ENCODE results near the gene SMIM8. TPM values are rescaled to one million over a fixed set of nuclear protein-coding genes. Genes with fewer than 3 reads are reported as not detected.

SMIM8 gene
- total and polyA plus RNA-seq, 2 experiments from 2014 or later: 11.4 to 23.5 TPM

- Mint-ChIP-seq H3K27me3 (ENCODE audit: insufficient read depth, low read depth, poor library complexity) (peaks cover 2% of the 10 kb centered on the region), H3K9me3 (no peaks in the 10 kb centered on the region; the same call in 2 of the 3 replicates), H3K36me3 (ENCODE audit: low read depth) (peaks cover 5% of the 10 kb centered on the region; the same call in 1 of the 3 replicates), H3K4me1 (peaks cover 7% of the 10 kb centered on the region; the same call in 2 of the 3 replicates), H3K27ac (no peak overlapping the region), H3K4me3 (no peak overlapping the region)
- ATAC-seq (no peak), DNase-seq (ENCODE audit: low spot score) (no peak)
- Histone ChIP-seq H3K4me1 (ENCODE audit: insufficient read depth) (no peaks in the 10 kb centered on the region), H3F3A (replicated peaks; ENCODE audit: low read depth) (no peaks in the 10 kb centered on the region), H3K9me2 (ENCODE audit: insufficient read depth) (no peaks in the 10 kb centered on the region; the same call in 1 of the 2 replicates), H3K36me3 (ENCODE audit: insufficient read depth) (no peaks in the 10 kb centered on the region), H4K20me1 (replicated peaks; ENCODE audit: insufficient read depth) (no peaks in the 10 kb centered on the region), H3K4me3 (no peak overlapping the region), H2AFZ (no peak overlapping the region), H3K27ac (ENCODE audit: low read depth) (no peak overlapping the region), H3K79me2 (replicated peaks; ENCODE audit: insufficient read depth) (peaks cover 15% of the 10 kb centered on the region), H3K27me3 (ENCODE audit: insufficient read depth) (no peaks in the 10 kb centered on the region), H3K4me2 (no peak overlapping the region)
- TF ChIP-seq ETS1 (IDR thresholded peaks at IDR 0.05) (no peak), ZNF331 (CRISPR knock-in tag; IDR thresholded peaks at IDR 0.05; ENCODE audit: low read depth) (no peak), EZH2 (IDR thresholded peaks at IDR 0.05; ENCODE audit: low read depth, unreplicated experiment) (no peak), NANOG (IDR thresholded peaks at IDR 0.05; ENCODE audit: borderline replicate concordance) (no peak), CREB1 (CRISPR knock-in tag; IDR thresholded peaks at IDR 0.05; ENCODE audit: low read depth) (no peak), CTCF (conservative IDR thresholded peaks at IDR 0.05; ENCODE audit: low read depth in 2 of 2) (no peak), STAT1 (IDR thresholded peaks at IDR 0.05; ENCODE audit: unreplicated experiment) (no peak), EZH2phosphoT487 (IDR thresholded peaks at IDR 0.05; ENCODE audit: unreplicated experiment) (no peak), REST (IDR thresholded peaks at IDR 0.05; ENCODE audit: unreplicated experiment) (no peak), ZNF114 (CRISPR knock-in tag; IDR thresholded peaks at IDR 0.05) (no peak), POLR2AphosphoS5 (IDR thresholded peaks at IDR 0.05; ENCODE audit: low read depth) (no peak), ZNF462 (CRISPR knock-in tag; IDR thresholded peaks at IDR 0.05) (no peak)
These were observed 3.0 kb upstream of the SMIM8 start for GRCh38 chr6:87319271-87319987.

All from GM23338 (cell line).